Measurements from ENCODE around the gene YAF2. TPM values are rescaled to one million over a fixed set of nuclear protein-coding genes. Genes with fewer than 3 reads are reported as not detected.

YAF2 gene
- total RNA-seq, 2 donors from 2014 or later = 10.0 to 14.4 TPM

- H3K9me3 ChIP-seq = no peaks in the 10 kb centered on the region
- intact Hi-C loops (cut with DNase I) = no loop called here
- no peak overlapping the region for H3K4me3 ChIP-seq
- no peak for DNase-seq (ENCODE audit: low spot score)
- H3K27ac ChIP-seq = no peak overlapping the region
- no peaks in the 10 kb centered on the region for H3K36me3 ChIP-seq
- H3K27me3 ChIP-seq (replicated peaks; ENCODE audit: insufficient read depth) = no peaks in the 10 kb centered on the region
- TF ChIP-seq POLR2A (IDR thresholded peaks at IDR 0.05) = no peak
- no peaks in the 10 kb centered on the region for H3K4me1 ChIP-seq (replicated peaks)
Measured at GRCh38 chr12:42163913-42164312, 74.1 kb downstream of the YAF2 start.

- intact Hi-C loops (cut with DNase I) = no loop called here
- TF ChIP-seq CTCF (IDR thresholded peaks at IDR 0.05) = no peak
- TF ChIP-seq POLR2AphosphoS5 (IDR thresholded peaks at IDR 0.05) = no peak
- TF ChIP-seq POLR2A (IDR thresholded peaks at IDR 0.05) = no peak
- no peaks in the 10 kb centered on the region for H3K27me3 ChIP-seq (replicated peaks; ENCODE audit: insufficient read depth)
- no peak overlapping the region for H3K27ac ChIP-seq
- no peak overlapping the region for H3K4me3 ChIP-seq
- DNase-seq (ENCODE audit: low spot score) = no peak
- H3K9me3 ChIP-seq = no peaks in the 10 kb centered on the region
- WGBS = 68% methylated on average over 1 of the region's 1 CpG
- H3K36me3 ChIP-seq = no peaks in the 10 kb centered on the region
- H3K4me1 ChIP-seq (replicated peaks) = no peaks in the 10 kb centered on the region
Measured at GRCh38 chr12:42162965-42163364, 75.1 kb downstream of the YAF2 start.

- H3K4me3 ChIP-seq = no peak overlapping the region
- H3K36me3 ChIP-seq = no peaks in the 10 kb centered on the region
- no peaks in the 10 kb centered on the region for H3K9me3 ChIP-seq
- no peaks in the 10 kb centered on the region for H3K27me3 ChIP-seq (replicated peaks; ENCODE audit: insufficient read depth)
- intact Hi-C loops (cut with DNase I) = no loop called here
- no peak for DNase-seq (ENCODE audit: low spot score)
- H3K4me1 ChIP-seq (replicated peaks) = no peaks in the 10 kb centered on the region
- H3K27ac ChIP-seq = no peak overlapping the region
- no peak for TF ChIP-seq POLR2A (IDR thresholded peaks at IDR 0.05)
- no peak for TF ChIP-seq CTCF (IDR thresholded peaks at IDR 0.05)
- no peak for TF ChIP-seq POLR2AphosphoS5 (IDR thresholded peaks at IDR 0.05)
Measured at GRCh38 chr12:42162193-42162592, 75.9 kb downstream of the YAF2 start.

- no peaks in the 10 kb centered on the region for H3K36me3 ChIP-seq
- TF ChIP-seq POLR2A (IDR thresholded peaks at IDR 0.05) (no peak), POLR2AphosphoS5 (IDR thresholded peaks at IDR 0.05) (no peak), CTCF (IDR thresholded peaks at IDR 0.05) (no peak)
- no peaks in the 10 kb centered on the region for H3K4me1 ChIP-seq (replicated peaks)
- no peak for DNase-seq (ENCODE audit: low spot score)
- no peak overlapping the region for H3K27ac ChIP-seq
- no peak overlapping the region for H3K4me3 ChIP-seq
- 64% methylated on average over 1 of the region's 1 CpG for WGBS
- intact Hi-C loops (cut with DNase I) = no loop called here
- no peaks in the 10 kb centered on the region for H3K27me3 ChIP-seq (replicated peaks; ENCODE audit: insufficient read depth)
- H3K9me3 ChIP-seq = no peaks in the 10 kb centered on the region
Measured at GRCh38 chr12:42161529-42161928, 76.5 kb downstream of the YAF2 start.

GRCh38 chr12:42156232-42156631 lies 81.8 kb downstream of the YAF2 start:
- Histone ChIP-seq H3K4me1 (replicated peaks) (no peaks in the 10 kb centered on the region), H3K27me3 (replicated peaks; ENCODE audit: insufficient read depth) (no peaks in the 10 kb centered on the region), H3K4me3 (no peak overlapping the region), H3K9me3 (no peaks in the 10 kb centered on the region), H3K36me3 (no peaks in the 10 kb centered on the region), H3K27ac (no peak overlapping the region)
- no peak for DNase-seq (ENCODE audit: low spot score)
- intact Hi-C loops (cut with DNase I) = no loop called here
- TF ChIP-seq CTCF (IDR thresholded peaks at IDR 0.05) = no peak
- no peak for TF ChIP-seq POLR2A (IDR thresholded peaks at IDR 0.05)
- TF ChIP-seq POLR2AphosphoS5 (IDR thresholded peaks at IDR 0.05) = no peak
- WGBS = 72% methylated on average over 2 of the region's 2 CpGs

All from prostate gland (tissue), 2 donors.